Measurements from ENCODE around the gene CEP19.

CEP19 gene

GRCh38 chr3:196662711-196663571, 49.1 kb downstream of the CEP19 start:
- H3K4me3 ChIP-seq (ENCODE audit: low read depth, low read length): no peak overlapping the region
- TF ChIP-seq CTCF (IDR thresholded peaks at IDR 0.05; ENCODE audit: insufficient read depth, low read depth, low read length, missing control alignments): no peak
- no peak for DNase-seq (ENCODE audit: low read depth)

GRCh38 chr3:196662033-196662432, 50.0 kb downstream of the CEP19 start:
- DNase-seq (ENCODE audit: low read depth): no peak
- no peak overlapping the region for H3K4me3 ChIP-seq (ENCODE audit: low read depth, low read length)
- TF ChIP-seq CTCF (IDR thresholded peaks at IDR 0.05; ENCODE audit: insufficient read depth, low read depth, low read length, missing control alignments): no peak

GRCh38 chr3:196661400-196661799, 50.6 kb downstream of the CEP19 start:
- H3K4me3 ChIP-seq (ENCODE audit: low read depth, low read length): no peak overlapping the region
- no peak for TF ChIP-seq CTCF (IDR thresholded peaks at IDR 0.05; ENCODE audit: insufficient read depth, low read depth, low read length, missing control alignments)
- no peak for DNase-seq (ENCODE audit: low read depth)

GRCh38 chr3:196660381-196661166, 51.5 kb downstream of the CEP19 start:
- TF ChIP-seq CTCF (IDR thresholded peaks at IDR 0.05; ENCODE audit: insufficient read depth, low read depth, low read length, missing control alignments): no peak
- no peak for DNase-seq (ENCODE audit: low read depth)
- no peak overlapping the region for H3K4me3 ChIP-seq (ENCODE audit: low read depth, low read length)

- H3K4me3 ChIP-seq (ENCODE audit: low read depth, low read length): no peak overlapping the region
- DNase-seq (ENCODE audit: low read depth): no peak
- TF ChIP-seq CTCF (IDR thresholded peaks at IDR 0.05; ENCODE audit: insufficient read depth, low read depth, low read length, missing control alignments): no peak
Measured at GRCh38 chr3:196659901-196660351, 52.1 kb downstream of the CEP19 start.

Measured in GM12865 (cell line).